Measurements from ENCODE around the gene APOA1.
"Not testable (repeated sequence)": the region's sequence is repeated elsewhere in the genome, so short reads cannot be mapped to it uniquely, and the experiment has no call there.

Gene APOA1

GRCh38 chr11:116811194-116811593, 26.2 kb downstream of the APOA1 start:
- DNase-seq, result no peak

- no peak for DNase-seq
Observed at GRCh38 chr11:116808262-116809175, 28.9 kb downstream of the APOA1 start.

- DNase-seq, result no peak
Observed at GRCh38 chr11:116807601-116808261, 29.7 kb downstream of the APOA1 start.

- DNase-seq, result no peak
Observed at GRCh38 chr11:116804001-116804400, 33.4 kb downstream of the APOA1 start.

GRCh38 chr11:116801662-116802061, 35.8 kb downstream of the APOA1 start:
- not testable (repeated sequence) for DNase-seq

GRCh38 chr11:116800610-116801009, 36.8 kb downstream of the APOA1 start:
- DNase-seq, result no peak

- no peak for DNase-seq
Observed at GRCh38 chr11:116798368-116798767, 39.1 kb downstream of the APOA1 start.

- DNase-seq, result no peak
Observed at GRCh38 chr11:116797816-116798215, 39.6 kb downstream of the APOA1 start.

GRCh38 chr11:116796548-116796947, 40.9 kb downstream of the APOA1 start:
- DNase-seq, result no peak

GRCh38 chr11:116794851-116795250, 42.6 kb downstream of the APOA1 start:
- no peak for DNase-seq

GRCh38 chr11:116793772-116794097, 43.7 kb downstream of the APOA1 start:
- no peak for DNase-seq

GRCh38 chr11:116792869-116793771, 44.3 kb downstream of the APOA1 start:
- no peak for DNase-seq

GRCh38 chr11:116792144-116792868, 45.1 kb downstream of the APOA1 start:
- no peak for DNase-seq

GRCh38 chr11:116791813-116792143, 45.6 kb downstream of the APOA1 start, which contains the start of gene APOA5:
TSS of gene APOA5 (minus strand) at chr11:116791879. CDS start at chr11:116791860, 19 bp downstream.
- no peak for DNase-seq

GRCh38 chr11:116791002-116791812, 46.2 kb downstream of the APOA1 start:
- DNase-seq, result peak; percentile 55 to 66

GRCh38 chr11:116790167-116791001, 47.0 kb downstream of the APOA1 start:
- no peak for DNase-seq

- DNase-seq, result no peak
Observed at GRCh38 chr11:116788975-116789374, 48.4 kb downstream of the APOA1 start.

- no peak for DNase-seq
Observed at GRCh38 chr11:116788534-116788933, 48.9 kb downstream of the APOA1 start.

- peak; percentile 29 to 54 for DNase-seq
Observed at GRCh38 chr11:116787786-116788486, 49.5 kb downstream of the APOA1 start, which contains the start of gene ZPR1. TSS of gene ZPR1 (minus strand) at chr11:116788023. CDS start at chr11:116787990, 33 bp downstream.

- no peak for DNase-seq
Observed at GRCh38 chr11:116787436-116787785, 50.0 kb downstream of the APOA1 start.

Data from NCI-H446 (cell line).